ENCODE measurements around the gene SLC35G3. TPM values are rescaled to one million over a fixed set of nuclear protein-coding genes. Genes with fewer than 3 reads are reported as not detected.
"Not testable (repeated sequence)": the region's sequence is repeated elsewhere in the genome, so short reads cannot be mapped to it uniquely, and the experiment has no call there.

The SLC35G3 gene
- total RNA-seq, 6 experiments from 2014 or later = not detected

GRCh38 chr17:35240861-35241260 is 46.7 kb upstream of the SLC35G3 start:
- no peak for DNase-seq
- Mint-ChIP-seq H3K36me3 (ENCODE audit: low read depth) (no peaks in the 10 kb centered on the region), H3K27me3 (ENCODE audit: insufficient read depth) (peaks cover 8% of the 10 kb centered on the region), H3K4me1 (ENCODE audit: low read depth) (peaks cover 53% of the 10 kb centered on the region), H3K27ac (no peak overlapping the region), H3K4me3 (peak overlapping the region; percentile 98), H3K9me3 (no peaks in the 10 kb centered on the region)
- TF ChIP-seq, protein P1, sequence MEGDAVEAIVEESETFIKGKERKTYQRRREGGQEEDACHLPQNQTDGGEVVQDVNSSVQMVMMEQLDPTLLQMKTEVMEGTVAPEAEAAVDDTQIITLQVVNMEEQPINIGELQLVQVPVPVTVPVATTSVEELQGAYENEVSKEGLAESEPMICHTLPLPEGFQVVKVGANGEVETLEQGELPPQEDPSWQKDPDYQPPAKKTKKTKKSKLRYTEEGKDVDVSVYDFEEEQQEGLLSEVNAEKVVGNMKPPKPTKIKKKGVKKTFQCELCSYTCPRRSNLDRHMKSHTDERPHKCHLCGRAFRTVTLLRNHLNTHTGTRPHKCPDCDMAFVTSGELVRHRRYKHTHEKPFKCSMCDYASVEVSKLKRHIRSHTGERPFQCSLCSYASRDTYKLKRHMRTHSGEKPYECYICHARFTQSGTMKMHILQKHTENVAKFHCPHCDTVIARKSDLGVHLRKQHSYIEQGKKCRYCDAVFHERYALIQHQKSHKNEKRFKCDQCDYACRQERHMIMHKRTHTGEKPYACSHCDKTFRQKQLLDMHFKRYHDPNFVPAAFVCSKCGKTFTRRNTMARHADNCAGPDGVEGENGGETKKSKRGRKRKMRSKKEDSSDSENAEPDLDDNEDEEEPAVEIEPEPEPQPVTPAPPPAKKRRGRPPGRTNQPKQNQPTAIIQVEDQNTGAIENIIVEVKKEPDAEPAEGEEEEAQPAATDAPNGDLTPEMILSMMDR (IDR thresholded peaks at IDR 0.05) = no peak

- Mint-ChIP-seq H3K27ac (no peak overlapping the region), H3K4me1 (ENCODE audit: low read depth) (peaks cover 43% of the 10 kb centered on the region), H3K27me3 (ENCODE audit: insufficient read depth) (peaks cover 12% of the 10 kb centered on the region), H3K9me3 (no peaks in the 10 kb centered on the region), H3K4me3 (no peak overlapping the region), H3K36me3 (ENCODE audit: low read depth) (no peaks in the 10 kb centered on the region)
- TF ChIP-seq, protein P1 (IDR thresholded peaks at IDR 0.05) = no peak
- no peak for DNase-seq
Observed at GRCh38 chr17:35239823-35240222, 45.6 kb upstream of the SLC35G3 start.

DNA sequence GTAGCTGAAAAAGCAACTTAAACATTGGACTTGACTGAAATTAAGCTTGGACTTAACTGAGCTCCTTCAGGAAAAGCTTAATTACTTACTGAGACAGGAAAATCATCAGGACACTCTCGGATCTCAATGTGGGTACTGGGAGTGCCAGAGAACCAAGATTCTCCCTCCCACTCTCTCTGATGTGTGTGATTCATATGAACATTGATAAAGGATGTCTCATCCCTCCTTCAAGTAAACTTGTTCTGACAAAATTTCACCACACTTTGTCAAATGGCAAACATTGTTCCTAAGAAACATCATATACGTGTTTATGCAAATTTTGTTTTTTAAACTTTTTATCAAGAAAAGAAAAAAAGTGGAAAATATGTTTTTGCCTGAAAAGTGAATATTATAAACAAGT is 44.6 kb upstream of the SLC35G3 start:
- Mint-ChIP-seq H3K36me3 (ENCODE audit: low read depth) (no peaks in the 10 kb centered on the region), H3K4me3 (peak overlapping the region; percentile 36; the same call in 1 of the 2 replicates), H3K4me1 (ENCODE audit: low read depth) (peaks cover 33% of the 10 kb centered on the region), H3K9me3 (no peaks in the 10 kb centered on the region), H3K27ac (no peak overlapping the region), H3K27me3 (ENCODE audit: insufficient read depth) (peaks cover 12% of the 10 kb centered on the region)
- TF ChIP-seq, protein P1 (IDR thresholded peaks at IDR 0.05) = no peak
- DNase-seq = peak; percentile 67

GRCh38 chr17:35236821-35237220 is 42.6 kb upstream of the SLC35G3 start:
- DNase-seq = no peak
- Mint-ChIP-seq H3K4me3 (no peak overlapping the region), H3K27ac (no peak overlapping the region)

GRCh38 chr17:35235917-35236316 is 41.7 kb upstream of the SLC35G3 start:
- DNase-seq = no peak
- H3K4me1 Mint-ChIP-seq (ENCODE audit: low read depth) = peaks cover 22% of the 10 kb centered on the region
- TF ChIP-seq, protein P1 (IDR thresholded peaks at IDR 0.05) = no peak
- no peak overlapping the region for H3K27ac Mint-ChIP-seq
- H3K27me3 Mint-ChIP-seq (ENCODE audit: insufficient read depth) = peaks cover 11% of the 10 kb centered on the region
- H3K9me3 Mint-ChIP-seq = no peaks in the 10 kb centered on the region
- no peaks in the 10 kb centered on the region for H3K36me3 Mint-ChIP-seq (ENCODE audit: low read depth)
- no peak overlapping the region for H3K4me3 Mint-ChIP-seq

More at GRCh38 chr17:35236821-35237220, 42.6 kb upstream of the SLC35G3 start:
- Mint-ChIP-seq H3K4me1 (ENCODE audit: low read depth) (peaks cover 27% of the 10 kb centered on the region), H3K9me3 (no peaks in the 10 kb centered on the region), H3K36me3 (ENCODE audit: low read depth) (no peaks in the 10 kb centered on the region), H3K27me3 (ENCODE audit: insufficient read depth) (peaks cover 10% of the 10 kb centered on the region)
- TF ChIP-seq, protein P1 (IDR thresholded peaks at IDR 0.05) = no peak

DNA sequence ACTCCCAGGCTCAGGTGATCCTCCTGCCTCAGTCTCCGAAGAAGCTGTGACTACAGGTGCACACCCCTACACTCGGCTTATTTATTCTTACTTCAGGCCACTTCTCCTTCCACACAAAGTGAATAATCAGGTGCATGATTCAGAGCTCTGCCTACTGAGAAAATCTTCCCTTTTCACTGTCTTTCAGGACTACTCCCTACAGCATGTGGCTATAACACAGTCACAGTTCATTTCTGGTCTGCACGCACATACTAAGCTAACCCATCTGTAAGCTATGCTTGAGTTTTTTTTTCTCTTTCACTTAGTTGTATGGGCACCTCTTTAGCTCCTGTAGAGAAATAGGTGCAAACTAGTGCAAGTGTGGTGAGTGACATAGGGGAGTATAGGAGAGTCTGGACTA is 41.1 kb upstream of the SLC35G3 start:
- H3K36me3 Mint-ChIP-seq (ENCODE audit: low read depth) = no peaks in the 10 kb centered on the region
- H3K27ac Mint-ChIP-seq = no peak overlapping the region
- H3K4me1 Mint-ChIP-seq (ENCODE audit: low read depth) = peaks cover 21% of the 10 kb centered on the region
- H3K4me3 Mint-ChIP-seq = no peak overlapping the region
- no peaks in the 10 kb centered on the region for H3K9me3 Mint-ChIP-seq
- TF ChIP-seq, protein P1 (IDR thresholded peaks at IDR 0.05) = no peak
- peaks cover 11% of the 10 kb centered on the region for H3K27me3 Mint-ChIP-seq (ENCODE audit: insufficient read depth)
- DNase-seq = no peak

- Mint-ChIP-seq H3K27me3 (ENCODE audit: insufficient read depth) (peaks cover 11% of the 10 kb centered on the region), H3K4me1 (ENCODE audit: low read depth) (peaks cover 12% of the 10 kb centered on the region)
- not testable (repeated sequence) for H3K36me3 Mint-ChIP-seq (ENCODE audit: low read depth); H3K27ac Mint-ChIP-seq; H3K9me3 Mint-ChIP-seq; DNase-seq; H3K4me3 Mint-ChIP-seq
Observed at GRCh38 chr17:35234315-35234714, 40.1 kb upstream of the SLC35G3 start.
